GM23248 (cell line): Measurements from ENCODE around the gene FBXW9. TPM values are rescaled to one million over a fixed set of nuclear protein-coding genes. Genes with fewer than 3 reads are reported as not detected.

Experiments
- DNase-seq: peaks from one replicate; pipeline ENCODE4 v3.0.0-alpha.2; 2015
- H2AFZ ChIP-seq: fragments of 200-600 bp; sonication (generic); 2 replicates; pipeline ENCODE4 v1.6.1; 2016; ENCODE audit warnings: antibody characterized with exemption
- H3F3A ChIP-seq: fragments of 200-600 bp; sonication (generic); 2 replicates; pipeline ENCODE4 v1.6.1; 2016; ENCODE audit warnings: mild to moderate bottlenecking, antibody characterized with exemption, mixed run types; ENCODE audit not compliant: insufficient read depth
- H3K27ac ChIP-seq: fragments of 200-600 bp; sonication (generic); 2 replicates; pipeline ENCODE4 v1.5.1; 2016; ENCODE audit warnings: mild to moderate bottlenecking
- H3K27me3 ChIP-seq: fragments of 200-600 bp; sonication (generic); replicated peaks from 2 replicates; pipeline ENCODE4 v1.6.1; 2016; ENCODE audit warnings: mild to moderate bottlenecking; ENCODE audit not compliant: insufficient read depth
- H3K36me3 ChIP-seq: fragments of 200-600 bp; sonication (generic); 2 replicates; pipeline ENCODE4 v1.6.1; 2016; ENCODE audit warnings: low read depth, mild to moderate bottlenecking
- H3K4me1 ChIP-seq: fragments of 200-600 bp; sonication (generic); 2 replicates; pipeline ENCODE4 v1.6.1; 2016; ENCODE audit warnings: mild to moderate bottlenecking; ENCODE audit not compliant: insufficient read depth
- H3K4me2 ChIP-seq: fragments of 200-600 bp; sonication (generic); one replicate; pipeline ENCODE4 v1.6.1; 2016; ENCODE audit warnings: mild to moderate bottlenecking; ENCODE audit not compliant: unreplicated experiment
- H3K4me3 ChIP-seq: fragments of 200-600 bp; sonication (generic); 2 replicates; pipeline ENCODE4 v1.5.1; 2016; ENCODE audit warnings: mild to moderate bottlenecking
- H3K79me2 ChIP-seq: fragments of 200-600 bp; sonication (generic); 2 replicates; pipeline ENCODE4 v1.6.1; 2016; ENCODE audit warnings: mild to moderate bottlenecking; ENCODE audit not compliant: insufficient read depth
- H3K9ac ChIP-seq: fragments of 200-600 bp; sonication (generic); 2 replicates; pipeline ENCODE4 v1.6.1; 2016; ENCODE audit warnings: mild to moderate bottlenecking
- H3K9me2 ChIP-seq: fragments of 200-600 bp; sonication (generic); 2 replicates; pipeline ENCODE4 v1.6.1; 2016; ENCODE audit warnings: mixed run types, mild to moderate bottlenecking, moderate library complexity; ENCODE audit not compliant: insufficient read depth
- H3K9me3 ChIP-seq: fragments of 200-600 bp; sonication (generic); one replicate; pipeline ENCODE4 v1.6.1; 2017; ENCODE audit warnings: low read depth
- H4K20me1 ChIP-seq: fragments of 200-600 bp; sonication (generic); 2 replicates; pipeline ENCODE4 v1.6.0; 2016; ENCODE audit not compliant: insufficient read depth
- EZH2 ChIP-seq: fragments of 200-600 bp; sonication (generic); IDR thresholded peaks from 2 replicates; pipeline ENCODE4 v1.6.1; 2018; ENCODE audit warnings: antibody characterized with exemption, mild to moderate bottlenecking; ENCODE audit not compliant: insufficient read depth, poor library complexity, severe bottlenecking
- EZH2phosphoT487 ChIP-seq: fragments of 200-600 bp; sonication (generic); IDR thresholded peaks from 2 replicates; pipeline ENCODE4 v1.6.1; 2018; ENCODE audit warnings: antibody characterized with exemption, moderate library complexity, mild to moderate bottlenecking, low read depth; ENCODE audit not compliant: insufficient read depth
- WGBS, 2 experiments: methylation state at CpG; one replicate each; pipeline ENCODE4 v1.1.6; 2015 to 2017; ENCODE audit warnings: low lambda C conversion rate in 2 of 2, low coverage in 1 of 2; ENCODE audit errors: missing lambda C conversion rate in 2 of 2; 5-methylcytosine and 5-hydroxymethylcytosine counted together
- in situ Hi-C: fragments of 300-500 bp; cut with MboI; formaldehyde crosslinking; loops from 2 replicates; pipeline ENCODE4 v1.15.0; 2020
- polyA plus RNA-seq: library from polyadenylated mRNA; unstranded; fragments of >200 nt; fragmentation: Nextera tagmentation; extraction: Ambion mirVana; gene quantifications from 2 replicates; pipeline ENCODE4 v1.2.1, GENCODE V29; 2016
- total RNA-seq: library from RNA; depleted of rRNA; stranded (reverse); fragments of >200 nt; shearing (Covaris generic); gene quantifications from 2 replicates; pipeline ENCODE4 v1.2.3, GENCODE V29; 2014

FBXW9 gene
- total and polyA plus RNA-seq, 2 experiments from 2014 or later, result 14.2 to 22.3 TPM

GRCh38 chr19:12736995-12737834 is 40.8 kb upstream of the FBXW9 start, which contains the start of gene GET3:
Gene GET3, plus strand, starts transcription at chr19:12737497. Its CDS starts 9 bp downstream, at chr19:12737506.
- Histone ChIP-seq H3K4me3 (peak within 1 kb of the TSS; percentile 89), H3K9me2 (no peaks in the 10 kb centered on the region), H3K27me3 (no peaks in the 10 kb centered on the region), H3K4me1 (peaks cover 18% of the 10 kb centered on the region; the same call in 1 of the 2 replicates), H2AFZ (peak within 1 kb of the TSS; percentile 90), H4K20me1 (no peaks in the 10 kb centered on the region; the same call in 1 of the 2 replicates), H3K36me3 (peaks cover 5% of the 10 kb centered on the region; the same call in 1 of the 2 replicates), H3K9me3 (no peaks in the 10 kb centered on the region), H3K9ac (peak within 1 kb of the TSS; percentile 88), H3K4me2 (peak within 1 kb of the TSS; percentile 90), H3K27ac (peak within 1 kb of the TSS; percentile 92), H3F3A (peaks cover 8% of the 10 kb centered on the region; the same call in 1 of the 2 replicates), H3K79me2 (peaks cover 57% of the 10 kb centered on the region)
- 0 to 2% methylated on average over 28 to 29 of the region's 29 CpGs for WGBS, 2 experiments
- in situ Hi-C loops, result no loop called here
- peak; percentile 99 for DNase-seq
- TF ChIP-seq EZH2, result no peak

GRCh38 chr19:12733369-12734214 is 37.2 kb upstream of the FBXW9 start:
- no peaks in the 10 kb centered on the region for H3K27me3 ChIP-seq
- peak overlapping the region; percentile 91 for H3K4me2 ChIP-seq
- 1 to 2% methylated on average over 15 of the region's 15 CpGs for WGBS, 2 experiments
- H3K27ac ChIP-seq, result peak overlapping the region; percentile 84
- peaks cover 70% of the 10 kb centered on the region for H3K79me2 ChIP-seq
- peak overlapping the region; percentile 97 for H3K9ac ChIP-seq
- peak overlapping the region; percentile 92 for H3K4me3 ChIP-seq
- H2AFZ ChIP-seq, result 0 out of 2 replicates have a peak overlapping the region, but pooled peaks have one; percentile 44
- peaks cover 18% of the 10 kb centered on the region; the same call in 1 of the 2 replicates for H3K4me1 ChIP-seq
- H3K36me3 ChIP-seq, result peaks cover 17% of the 10 kb centered on the region; the same call in 1 of the 2 replicates
- peaks cover 8% of the 10 kb centered on the region; the same call in 1 of the 2 replicates for H3F3A ChIP-seq
- no peaks in the 10 kb centered on the region for H3K9me3 ChIP-seq
- in situ Hi-C loops, result no loop called here
- TF ChIP-seq EZH2, result no peak
- TF ChIP-seq EZH2phosphoT487, result 0 out of 2 replicates have a peak, but pooled peaks have one; percentile 73
- H4K20me1 ChIP-seq, result no peaks in the 10 kb centered on the region; the same call in 1 of the 2 replicates
- H3K9me2 ChIP-seq, result no peaks in the 10 kb centered on the region
- peak; percentile 85 for DNase-seq

- in situ Hi-C loops, result no loop called here
- no peak for DNase-seq
- 84 to 86% methylated on average over 24 of the region's 24 CpGs for WGBS, 2 experiments
- Histone ChIP-seq H3K4me3 (no peak overlapping the region), H3F3A (peaks cover 15% of the 10 kb centered on the region; the same call in 1 of the 2 replicates), H3K9ac (no peak overlapping the region), H3K27me3 (no peaks in the 10 kb centered on the region), H3K9me3 (no peaks in the 10 kb centered on the region), H3K27ac (no peak overlapping the region), H3K4me1 (peaks cover 8% of the 10 kb centered on the region; the same call in 1 of the 2 replicates), H4K20me1 (no peaks in the 10 kb centered on the region; the same call in 1 of the 2 replicates), H2AFZ (no peak overlapping the region), H3K9me2 (no peaks in the 10 kb centered on the region), H3K79me2 (peaks cover 57% of the 10 kb centered on the region), H3K4me2 (no peak overlapping the region), H3K36me3 (peaks cover 19% of the 10 kb centered on the region; the same call in 1 of the 2 replicates)
- no peak for TF ChIP-seq EZH2
- TF ChIP-seq EZH2phosphoT487, result no peak
Measured at GRCh38 chr19:12731337-12731736, 34.9 kb upstream of the FBXW9 start.

- Histone ChIP-seq H4K20me1 (no peaks in the 10 kb centered on the region; the same call in 1 of the 2 replicates), H2AFZ (no peak overlapping the region), H3K9ac (no peak overlapping the region), H3K27ac (no peak overlapping the region), H3K9me3 (no peaks in the 10 kb centered on the region), H3K79me2 (peaks cover 55% of the 10 kb centered on the region), H3K9me2 (no peaks in the 10 kb centered on the region), H3K4me3 (no peak overlapping the region), H3K27me3 (no peaks in the 10 kb centered on the region), H3K4me1 (peaks cover 7% of the 10 kb centered on the region; the same call in 1 of the 2 replicates), H3K4me2 (no peak overlapping the region), H3F3A (peaks cover 14% of the 10 kb centered on the region; the same call in 1 of the 2 replicates), H3K36me3 (peaks cover 19% of the 10 kb centered on the region; the same call in 1 of the 2 replicates)
- in situ Hi-C loops, result no loop called here
- WGBS, 2 experiments, result 54 to 58% methylated on average over 3 of the region's 3 CpGs
- no peak for TF ChIP-seq EZH2
- no peak for TF ChIP-seq EZH2phosphoT487
- no peak for DNase-seq
Measured at GRCh38 chr19:12730064-12730463, 33.6 kb upstream of the FBXW9 start.
